Muscle layer of duodenum (tissue), 2 donors: ENCODE results near the gene TGM4.
A peak's percentile ranks its signal among the peaks of the same experiment; 100 is the strongest.
"Not testable (repeated sequence)": the region's sequence is repeated elsewhere in the genome, so short reads cannot be mapped to it uniquely, and the experiment has no call there.

Source experiments
- H3K27ac ChIP-seq: one replicate; pipeline ENCODE4 v1.7.0; 2013; ENCODE audit warnings: mild to moderate bottlenecking, low read length
- H3K27me3 ChIP-seq: one replicate; pipeline ENCODE4 v1.7.0; 2013; ENCODE audit warnings: low read depth, mild to moderate bottlenecking, control low read depth, low read length
- H3K36me3 ChIP-seq, 2 donors: one replicate each; pipeline ENCODE4 v1.7.0; 2013; ENCODE audit warnings: low read length in 2 of 2, control low read depth in 1 of 2, mild to moderate bottlenecking in 1 of 2; ENCODE audit not compliant: insufficient read depth in 2 of 2, control insufficient read depth in 1 of 2
- H3K4me1 ChIP-seq, 2 donors: one replicate each; pipeline ENCODE4 v1.7.0; 2013; ENCODE audit warnings: low read length in 2 of 2, mild to moderate bottlenecking in 2 of 2, control low read depth in 1 of 2, moderate library complexity in 1 of 2; ENCODE audit not compliant: insufficient read depth in 2 of 2, control insufficient read depth in 1 of 2
- H3K4me3 ChIP-seq, 2 donors: one replicate each; pipeline ENCODE4 v1.7.0; 2013; ENCODE audit warnings: low read length in 2 of 2, low read depth in 1 of 2, mild to moderate bottlenecking in 1 of 2
- H3K9me3 ChIP-seq, 2 donors: one replicate each; pipeline ENCODE4 v1.7.0; 2013; ENCODE audit warnings: low read length in 2 of 2, control low read depth in 1 of 2, mild to moderate bottlenecking in 1 of 2; ENCODE audit not compliant: control insufficient read depth in 1 of 2
- donor health status: healthy.

Gene TGM4

DNA sequence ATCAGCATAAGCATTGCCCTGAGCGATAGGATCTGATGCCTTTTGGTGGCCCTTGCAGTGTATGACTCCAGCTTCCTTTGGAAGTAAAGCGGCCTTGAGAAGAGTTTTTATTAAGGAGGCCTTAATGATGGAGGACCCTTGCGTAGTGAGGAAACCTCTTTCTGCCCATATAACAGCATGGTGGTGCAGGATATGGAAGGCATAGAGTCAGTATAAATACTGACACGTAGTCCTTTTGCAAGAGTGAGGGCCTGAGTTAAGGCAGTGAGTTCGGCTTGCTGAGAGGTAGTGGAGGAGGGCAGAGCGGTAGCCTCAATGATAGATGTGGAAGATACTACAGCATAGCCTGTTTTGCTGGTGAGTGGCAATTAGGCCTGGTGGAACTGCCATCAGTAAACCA lies 17.7 kb upstream of the TGM4 start:
- not testable (repeated sequence) for H3K4me1 ChIP-seq, H3K4me3 ChIP-seq, H3K36me3 ChIP-seq, H3K9me3 ChIP-seq, H3K27me3 ChIP-seq, H3K27ac ChIP-seq

DNA sequence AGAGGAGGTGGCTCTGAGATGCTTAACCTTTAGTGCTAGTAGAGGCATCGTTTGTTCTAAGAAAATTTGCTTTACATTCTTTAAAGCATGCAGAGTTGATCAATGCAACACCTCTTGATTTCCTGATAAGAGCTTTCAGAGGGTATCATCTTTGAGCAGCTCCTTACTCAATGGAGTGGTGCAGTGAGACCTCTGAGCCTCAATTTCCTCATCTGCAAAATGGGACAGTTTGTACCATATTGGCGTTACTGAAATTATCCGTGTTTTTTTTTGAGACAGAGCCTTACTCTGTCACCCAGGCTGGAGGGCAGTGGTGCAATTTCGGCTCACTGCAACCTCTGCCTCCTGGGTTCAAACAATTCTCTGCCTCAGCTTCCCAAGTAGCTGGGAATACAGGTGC lies 14.3 kb upstream of the TGM4 start:
- H3K27me3 ChIP-seq: no peaks in the 10 kb centered on the region
- H3K4me1 ChIP-seq: peaks cover 6 to 7% of the 10 kb centered on the region in 2 donors
- no peak overlapping the region for H3K27ac ChIP-seq
- H3K9me3 ChIP-seq: no peaks in the 10 kb centered on the region
- no peak overlapping the region for H3K4me3 ChIP-seq
- peaks cover 0 to 1% of the 10 kb centered on the region in 2 donors for H3K36me3 ChIP-seq

DNA sequence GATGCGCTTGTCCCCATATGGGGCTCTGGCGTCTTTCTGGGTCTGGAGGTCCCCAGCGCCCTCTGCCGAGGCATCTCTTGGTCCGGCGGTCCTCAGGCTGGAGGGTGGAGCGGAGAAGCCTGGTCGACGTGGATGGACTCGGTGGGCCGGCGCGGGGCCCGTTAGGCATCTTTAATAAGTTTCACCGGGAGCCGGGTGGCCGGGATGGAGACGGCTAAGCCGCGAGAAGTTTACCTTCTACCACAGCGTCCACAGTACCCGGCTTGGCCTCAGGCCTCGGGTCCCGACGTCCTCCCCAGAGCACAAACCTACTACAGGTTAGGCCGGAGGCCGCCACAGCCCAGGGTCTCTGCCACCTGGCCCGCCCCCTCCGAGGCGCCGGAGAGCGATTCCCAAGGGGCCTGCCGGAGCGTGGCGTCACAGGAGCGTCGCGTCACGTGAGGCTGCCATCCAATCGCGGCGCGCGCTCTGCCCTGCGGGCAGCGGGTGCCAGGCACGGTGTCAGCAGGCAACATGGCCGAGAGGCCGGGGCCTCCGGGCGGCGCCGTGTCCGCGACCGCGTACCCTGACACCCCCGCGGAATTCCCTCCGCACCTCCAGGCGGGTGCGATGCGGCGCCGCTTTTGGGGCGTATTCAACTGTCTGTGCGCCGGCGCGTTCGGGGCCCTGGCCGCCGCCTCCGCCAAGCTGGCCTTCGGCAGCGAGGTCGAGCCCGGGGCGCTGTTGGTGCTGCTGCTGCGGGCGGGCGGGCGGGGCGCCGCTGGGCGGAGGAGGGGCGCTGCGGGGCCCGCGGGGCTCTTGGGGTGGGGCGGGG lies 12.8 kb upstream of the TGM4 start, which contains the start of gene TMEM42:
Gene TMEM42 (plus strand): TSS at position 501 of the 814 bp plus-strand sequence. CDS start 13 bp downstream, at position 514.
- peak within 1 kb of the TSS; percentile 66 to 73 for H3K4me3 ChIP-seq
- peaks cover 6 to 7% of the 10 kb centered on the region in 2 donors for H3K4me1 ChIP-seq
- no peaks in the 10 kb centered on the region for H3K9me3 ChIP-seq
- H3K27ac ChIP-seq: peak within 1 kb of the TSS; percentile 87
- no peaks in the 10 kb centered on the region for H3K27me3 ChIP-seq
- peaks cover 0 to 9% of the 10 kb centered on the region in 2 donors for H3K36me3 ChIP-seq

DNA sequence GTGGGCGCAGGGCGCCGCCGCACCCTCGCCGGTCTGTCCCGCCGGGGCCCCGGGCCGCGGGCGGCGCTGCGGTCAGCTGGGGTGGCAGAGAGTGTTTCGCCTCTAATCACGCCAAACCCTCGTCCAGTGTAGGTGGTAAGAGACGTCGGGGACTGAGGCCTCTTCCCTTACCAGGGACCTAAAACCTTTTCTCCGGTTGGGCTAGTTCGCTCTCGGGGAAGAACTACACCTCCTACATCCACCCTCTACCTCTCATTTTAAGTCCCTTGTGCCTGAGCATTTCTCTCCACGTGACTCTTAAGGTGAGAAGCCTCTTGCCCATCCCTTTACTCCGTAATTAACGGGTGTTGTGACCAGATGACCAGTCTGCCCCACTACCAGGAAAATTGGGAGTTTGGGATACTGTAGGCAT lies 12.2 kb upstream of the TGM4 start:
- peak overlapping the region; percentile 57 to 65 for H3K4me3 ChIP-seq
- H3K27ac ChIP-seq: peak overlapping the region; percentile 17

GRCh38 chr3:44865272-44866035 lies 9.0 kb upstream of the TGM4 start:
- Histone ChIP-seq H3K9me3 (no peaks in the 10 kb centered on the region), H3K4me3 (no peak overlapping the region), H3K4me1 (peaks cover 6 to 7% of the 10 kb centered on the region in 2 donors), H3K36me3 (peaks cover 0 to 9% of the 10 kb centered on the region in 2 donors), H3K27me3 (no peaks in the 10 kb centered on the region), H3K27ac (no peak overlapping the region)

More for the DNA sequence above, 12.2 kb upstream of the TGM4 start:
- no peaks in the 10 kb centered on the region for H3K9me3 ChIP-seq
- peaks cover 0 to 9% of the 10 kb centered on the region in 2 donors for H3K36me3 ChIP-seq
- no peaks in the 10 kb centered on the region for H3K27me3 ChIP-seq
- peaks cover 6 to 7% of the 10 kb centered on the region in 2 donors for H3K4me1 ChIP-seq

DNA sequence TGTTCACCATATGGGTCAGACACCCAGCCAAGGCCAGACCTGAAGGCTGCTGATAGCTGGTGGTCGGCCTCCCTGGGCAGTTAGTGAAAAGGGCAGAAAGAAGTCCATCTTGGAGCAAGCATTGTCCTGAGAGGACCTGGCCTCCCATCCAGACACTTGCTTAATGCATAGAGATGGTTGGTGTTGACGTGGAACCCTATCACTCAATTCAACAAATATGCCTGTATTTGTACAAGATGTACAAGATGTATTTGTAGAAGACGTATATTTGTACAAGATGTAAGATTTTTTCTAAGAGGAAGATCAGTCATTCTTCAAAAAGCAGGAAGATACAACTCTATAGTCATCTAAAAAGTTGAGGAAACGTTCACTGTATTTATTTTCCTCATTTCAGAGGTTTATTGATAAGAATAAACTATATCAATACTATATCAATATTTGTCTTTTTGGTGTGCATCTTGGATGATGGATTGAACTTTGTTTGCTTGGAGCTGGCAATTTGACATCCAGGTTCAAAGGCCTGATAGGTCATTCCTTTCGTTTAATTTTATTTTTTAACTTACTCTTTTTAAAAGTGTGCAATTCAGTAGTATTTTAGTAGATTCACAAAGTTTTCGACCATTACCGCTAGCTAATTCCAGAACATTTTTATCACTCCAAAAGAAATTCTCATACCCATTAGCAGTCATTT lies 6.8 kb upstream of the TGM4 start:
- H3K9me3 ChIP-seq: no peaks in the 10 kb centered on the region
- peaks cover 4% of the 10 kb centered on the region in 2 donors for H3K4me1 ChIP-seq
- H3K36me3 ChIP-seq: peaks cover 0 to 9% of the 10 kb centered on the region in 2 donors
- no peaks in the 10 kb centered on the region for H3K27me3 ChIP-seq
- H3K27ac ChIP-seq: no peak overlapping the region
- H3K4me3 ChIP-seq: no peak overlapping the region

DNA sequence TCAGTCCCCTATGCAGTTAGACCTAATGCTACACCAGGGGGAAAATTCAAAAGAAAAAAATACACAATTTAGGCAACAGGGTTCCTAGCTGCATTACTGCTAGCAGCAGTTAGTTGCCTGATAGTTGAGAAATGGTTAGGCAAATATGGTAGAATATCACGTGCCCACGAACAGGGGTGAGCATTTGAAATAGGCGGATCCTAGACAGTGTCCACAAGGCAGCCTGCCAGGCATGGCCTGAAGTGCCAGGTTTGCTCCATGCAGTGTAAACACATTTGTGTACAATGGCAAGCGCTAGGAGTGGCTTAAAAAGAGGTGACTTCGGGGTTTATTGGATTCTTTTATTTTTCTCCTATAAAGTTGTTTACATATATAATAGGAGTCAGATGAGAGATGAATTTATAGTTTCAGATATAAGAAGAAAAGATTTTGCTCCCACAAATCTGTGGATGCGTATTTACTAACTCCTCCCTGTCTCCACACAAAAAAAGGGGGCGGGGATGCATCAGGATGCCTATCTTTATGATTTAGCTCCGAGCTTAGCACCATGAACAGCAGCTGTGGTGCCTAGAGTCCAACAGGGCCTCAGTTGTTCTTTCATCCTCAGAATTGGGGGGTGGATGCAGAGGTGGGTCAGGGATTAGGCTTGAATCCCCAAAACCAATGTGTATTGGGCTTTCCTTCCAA lies 3.9 kb upstream of the TGM4 start:
- no peaks in the 10 kb centered on the region for H3K9me3 ChIP-seq
- no peaks in the 10 kb centered on the region for H3K27me3 ChIP-seq
- H3K4me3 ChIP-seq: no peak overlapping the region
- H3K36me3 ChIP-seq: peaks cover 0 to 3% of the 10 kb centered on the region in 2 donors
- H3K4me1 ChIP-seq: no peaks in the 10 kb centered on the region
- H3K27ac ChIP-seq: no peak overlapping the region

DNA sequence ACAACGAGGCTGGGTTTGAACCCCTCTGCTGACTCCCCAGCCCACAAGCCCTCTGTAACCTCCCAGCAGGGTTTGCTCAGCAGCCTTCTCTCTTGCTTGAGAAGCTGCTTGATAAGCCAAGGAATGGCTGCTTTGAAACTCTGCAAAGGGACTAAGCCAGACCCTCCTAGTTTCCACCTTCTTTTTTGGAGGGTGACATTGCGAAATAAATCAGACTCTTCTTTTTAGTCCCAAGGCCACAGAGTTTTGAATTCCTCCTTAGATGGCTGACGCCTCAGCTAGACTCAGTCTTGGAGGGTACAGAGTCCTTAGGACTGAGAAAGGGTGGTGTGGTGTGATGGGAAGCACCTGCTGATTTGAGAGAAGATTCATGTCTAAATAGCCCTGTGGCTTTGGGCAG lies 1.2 kb downstream of the TGM4 start:
- Histone ChIP-seq H3K9me3 (no peaks in the 10 kb centered on the region), H3K27me3 (no peaks in the 10 kb centered on the region), H3K4me3 (no peak overlapping the region), H3K4me1 (no peaks in the 10 kb centered on the region), H3K36me3 (no peaks in the 10 kb centered on the region), H3K27ac (no peak overlapping the region)

DNA sequence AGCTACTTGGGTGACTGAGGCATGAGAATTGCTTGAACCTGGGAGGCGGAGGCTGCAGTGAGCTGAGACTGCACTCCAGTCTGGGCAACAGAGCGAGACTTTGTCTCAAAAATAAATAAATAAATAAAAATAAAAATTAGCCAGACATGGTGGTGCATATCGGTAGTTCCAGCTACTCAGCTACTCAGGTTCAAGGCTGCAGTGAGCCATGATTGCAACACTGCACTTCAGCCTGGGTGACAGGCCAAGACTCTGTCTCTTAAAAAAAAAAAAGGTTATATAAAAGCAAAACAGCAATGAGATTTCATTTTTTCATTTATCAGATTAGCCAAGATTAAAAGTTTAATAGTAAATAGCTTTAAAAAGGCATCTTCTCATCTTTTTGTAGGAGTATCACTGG lies 2.9 kb downstream of the TGM4 start:
- Histone ChIP-seq H3K4me1 (no peaks in the 10 kb centered on the region), H3K36me3 (no peaks in the 10 kb centered on the region), H3K27ac (no peak overlapping the region), H3K4me3 (no peak overlapping the region), H3K27me3 (no peaks in the 10 kb centered on the region), H3K9me3 (no peaks in the 10 kb centered on the region)

DNA sequence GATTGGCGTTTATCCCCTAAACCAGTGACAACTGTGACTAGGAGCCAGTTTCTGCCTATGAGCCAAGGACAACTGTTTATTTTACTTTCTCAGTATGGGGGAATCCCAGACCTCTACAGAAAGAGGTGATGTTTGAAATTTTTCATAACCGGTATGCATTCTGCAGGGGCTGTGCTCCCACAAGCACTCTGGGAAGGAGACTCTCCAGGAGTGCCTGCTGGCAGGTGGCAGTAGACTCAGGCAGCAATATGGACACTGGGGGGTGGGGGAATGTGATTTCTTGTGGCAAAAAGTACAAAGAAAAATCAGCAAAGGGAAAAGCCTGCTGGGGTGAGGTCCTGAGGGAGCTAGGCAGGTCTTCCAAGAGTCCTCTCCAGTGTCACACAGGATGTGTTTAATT lies 5.9 kb downstream of the TGM4 start:
- H3K9me3 ChIP-seq: no peaks in the 10 kb centered on the region

More for the DNA sequence above, 5.9 kb downstream of the TGM4 start:
- Histone ChIP-seq H3K4me3 (no peak overlapping the region), H3K27me3 (no peaks in the 10 kb centered on the region), H3K36me3 (no peaks in the 10 kb centered on the region), H3K27ac (no peak overlapping the region), H3K4me1 (no peaks in the 10 kb centered on the region)
